K562 (cell line): ENCODE data around the gene LRFN2. TPM values are rescaled to one million over a fixed set of nuclear protein-coding genes. Genes with fewer than 3 reads are reported as not detected.

Experiments used
- CEBPB ChIP-seq: fragments of 450-650 bp; IDR thresholded peaks from 2 replicates; pipeline ENCODE4 v1.6.1; 2016; ENCODE audit warnings: missing genetic modification characterization, missing compliant biosample characterization
- GABPB2 ChIP-seq: fragments of 250-450 bp; sonication (Bioruptor Pico); conservative IDR thresholded peaks from 2 replicates; pipeline ENCODE4 v1.5.1; 2021; ENCODE audit warnings: mild to moderate bottlenecking
- KLF16 ChIP-seq: IDR thresholded peaks from 2 replicates; pipeline ENCODE4 v1.6.1; 2016; ENCODE audit warnings: antibody characterized with exemption
- MAFF ChIP-seq: IDR thresholded peaks from 2 replicates; pipeline ENCODE4 v1.6.1; 2012; ENCODE audit warnings: low read length, improper control_type of control experiment
- MAFG ChIP-seq: fragments of 450-650 bp; conservative IDR thresholded peaks from 2 replicates; pipeline ENCODE4 v1.6.1; 2016; ENCODE audit warnings: missing genetic modification characterization, missing compliant biosample characterization
- RAD21 ChIP-seq, 2 experiments: fragments of 250-450 bp in 1 of 2; fragments of 450-650 bp in 1 of 2; sonication (Bioruptor Pico) in 1 of 2; formaldehyde crosslinking in 1 of 2; IDR thresholded peaks in 1 of 2; conservative IDR thresholded peaks in 1 of 2; 2 replicates each; pipeline versions ENCODE4 v1.4.0 to v1.8.0; 2020 to 2022; ENCODE audit warnings: mild to moderate bottlenecking in 2 of 2, moderate library complexity in 1 of 2
- SMAD4 ChIP-seq: fragments of 250-450 bp; sonication (Bioruptor Pico); conservative IDR thresholded peaks from 2 replicates; pipeline ENCODE4 v1.8.0; 2021; ENCODE audit warnings: inconsistent platforms, mild to moderate bottlenecking, moderate library complexity
- STAT5A ChIP-seq: IDR thresholded peaks from 2 replicates; pipeline ENCODE4 v1.6.1; 2012; ENCODE audit warnings: low read length, inconsistent platforms, borderline replicate concordance
- polyA plus RNA-seq, 8 experiments: library from polyadenylated mRNA; depleted of rRNA in 4 of 8; stranded (reverse) in 5 of 8; unstranded in 3 of 8; fragments of >200 nt; fragmentation: Nextera tagmentation in 2 of 8; fragmentation: Illumina TruSeq in 1 of 8; extraction: Ambion mirVana in 2 of 8; extraction: Trizol in 1 of 8; gene quantifications; 2 replicates each; pipeline versions ENCODE4 v1.2.1 to v1.2.3, GENCODE V29; 2011 to 2014; ENCODE audit warnings: inconsistent platforms in 1 of 8, missing spikeins in 1 of 8
- total RNA-seq, 7 experiments: library from RNA; depleted of rRNA in 6 of 7; stranded (reverse); fragments of >200 nt in 6 of 7; fragmentation: Illumina TruSeq in 2 of 7; extraction: Trizol in 2 of 7; gene quantifications; 2 replicates each; pipeline versions ENCODE4 v1.2.1 to v1.2.3, GENCODE V29; 2011 to 2021; ENCODE audit warnings: low replicate concordance in 1 of 7
- TF ChIP-seq, protein P1 (sequence below), 2 experiments: fragments of 450-650 bp; formaldehyde crosslinking in 1 of 2; IDR thresholded peaks; 2 replicates each; pipeline versions ENCODE4 v1.4.0 to v1.6.1; 2014 to 2020; ENCODE audit warnings: mild to moderate bottlenecking in 2 of 2, borderline replicate concordance in 1 of 2, low read depth in 1 of 2
- TF ChIP-seq, protein P2 (sequence below), 3 experiments: IDR thresholded peaks in 2 of 3; conservative IDR thresholded peaks in 1 of 3; 2 replicates each; pipeline ENCODE4 v1.5.1; 2011 to 2012; ENCODE audit warnings: low read length in 3 of 3, mild to moderate bottlenecking in 3 of 3, control low read depth in 2 of 3, improper control_type of control experiment in 1 of 3, inconsistent platforms in 1 of 3, low read depth in 1 of 3, mixed read lengths in 1 of 3, moderate library complexity in 1 of 3; ENCODE audit not compliant: insufficient read depth in 2 of 3
- TF ChIP-seq, protein P3 (sequence below): fragments of 450-650 bp; IDR thresholded peaks from 2 replicates; pipeline ENCODE4 v1.6.1; 2017; ENCODE audit warnings: antibody characterized with exemption

The LRFN2 gene
- total and polyA plus RNA-seq, 9 of the 15 experiments (the other 6 are each of a cell fraction or from before 2014, with no cell fraction given), result not detected

DNA sequence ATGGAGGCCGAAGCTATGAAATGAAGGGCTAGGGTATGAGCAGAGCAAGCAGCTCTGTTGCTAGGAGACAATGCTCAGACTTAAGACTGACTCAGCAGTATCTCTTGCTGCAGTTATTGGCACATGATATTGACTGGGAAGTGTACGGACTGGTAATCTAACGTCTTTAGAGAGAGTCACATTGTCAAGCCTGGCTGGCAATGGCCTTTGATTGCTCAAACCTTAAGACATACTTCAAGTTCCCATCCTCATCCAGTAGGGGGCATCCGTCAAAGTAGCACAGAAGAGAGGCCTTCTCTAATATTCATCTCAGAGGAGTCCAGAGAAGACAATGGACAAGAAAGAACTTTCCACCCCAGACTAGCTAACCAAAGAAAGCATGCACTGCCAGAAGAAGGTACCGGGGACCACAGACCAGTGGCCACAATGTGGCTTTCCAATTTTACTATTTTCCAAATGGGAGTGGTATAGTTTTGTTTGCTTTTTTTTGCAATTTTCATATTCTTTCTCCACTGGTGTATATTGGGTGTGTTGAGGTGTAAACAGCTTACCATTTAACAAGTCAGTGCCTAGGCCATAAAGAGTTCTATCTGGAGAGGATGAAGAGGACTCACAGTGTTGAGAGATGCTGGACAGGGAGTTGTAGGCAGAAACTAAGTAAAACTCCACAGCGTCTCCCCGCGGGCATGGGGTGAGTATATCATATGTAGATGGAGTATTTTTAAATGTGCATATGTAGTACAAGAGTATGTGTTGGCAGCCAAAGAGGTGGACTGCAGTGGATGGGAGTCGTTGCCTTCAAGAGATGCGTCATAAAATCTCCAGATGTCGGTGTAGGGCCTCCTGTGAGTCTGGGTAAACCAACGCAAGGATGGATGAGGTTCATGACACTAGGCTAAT lies 36.7 kb downstream of the LRFN2 start (continued):
- TF ChIP-seq, protein P1, sequence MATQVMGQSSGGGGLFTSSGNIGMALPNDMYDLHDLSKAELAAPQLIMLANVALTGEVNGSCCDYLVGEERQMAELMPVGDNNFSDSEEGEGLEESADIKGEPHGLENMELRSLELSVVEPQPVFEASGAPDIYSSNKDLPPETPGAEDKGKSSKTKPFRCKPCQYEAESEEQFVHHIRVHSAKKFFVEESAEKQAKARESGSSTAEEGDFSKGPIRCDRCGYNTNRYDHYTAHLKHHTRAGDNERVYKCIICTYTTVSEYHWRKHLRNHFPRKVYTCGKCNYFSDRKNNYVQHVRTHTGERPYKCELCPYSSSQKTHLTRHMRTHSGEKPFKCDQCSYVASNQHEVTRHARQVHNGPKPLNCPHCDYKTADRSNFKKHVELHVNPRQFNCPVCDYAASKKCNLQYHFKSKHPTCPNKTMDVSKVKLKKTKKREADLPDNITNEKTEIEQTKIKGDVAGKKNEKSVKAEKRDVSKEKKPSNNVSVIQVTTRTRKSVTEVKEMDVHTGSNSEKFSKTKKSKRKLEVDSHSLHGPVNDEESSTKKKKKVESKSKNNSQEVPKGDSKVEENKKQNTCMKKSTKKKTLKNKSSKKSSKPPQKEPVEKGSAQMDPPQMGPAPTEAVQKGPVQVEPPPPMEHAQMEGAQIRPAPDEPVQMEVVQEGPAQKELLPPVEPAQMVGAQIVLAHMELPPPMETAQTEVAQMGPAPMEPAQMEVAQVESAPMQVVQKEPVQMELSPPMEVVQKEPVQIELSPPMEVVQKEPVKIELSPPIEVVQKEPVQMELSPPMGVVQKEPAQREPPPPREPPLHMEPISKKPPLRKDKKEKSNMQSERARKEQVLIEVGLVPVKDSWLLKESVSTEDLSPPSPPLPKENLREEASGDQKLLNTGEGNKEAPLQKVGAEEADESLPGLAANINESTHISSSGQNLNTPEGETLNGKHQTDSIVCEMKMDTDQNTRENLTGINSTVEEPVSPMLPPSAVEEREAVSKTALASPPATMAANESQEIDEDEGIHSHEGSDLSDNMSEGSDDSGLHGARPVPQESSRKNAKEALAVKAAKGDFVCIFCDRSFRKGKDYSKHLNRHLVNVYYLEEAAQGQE (IDR thresholded peaks at IDR 0.05; ENCODE audit: borderline replicate concordance), result peak; percentile 31; the same call in 1 of the 2 replicates
- TF ChIP-seq, protein P1 (CRISPR knock-in tag; IDR thresholded peaks at IDR 0.05; ENCODE audit: low read depth), result no peak
- TF ChIP-seq STAT5A (no peak), SMAD4 (CRISPR knock-in tag) (no peak), KLF16 (peak; percentile 8; the same call in 1 of the 2 replicates), MAFF (peak; percentile 27; the same call in 1 of the 2 replicates), GABPB2 (CRISPR knock-in tag) (no peak), CEBPB (tag) (peak; percentile 64), RAD21 (CRISPR knock-in tag; conservative IDR thresholded peaks at IDR 0.05 in 1 of 2, IDR thresholded peaks at IDR 0.05 in 1 of 2) (peak; percentile 43 to 65; a peak in 3 of 4 replicates), MAFG (tag) (peak; percentile 68)
- TF ChIP-seq, protein P2, sequence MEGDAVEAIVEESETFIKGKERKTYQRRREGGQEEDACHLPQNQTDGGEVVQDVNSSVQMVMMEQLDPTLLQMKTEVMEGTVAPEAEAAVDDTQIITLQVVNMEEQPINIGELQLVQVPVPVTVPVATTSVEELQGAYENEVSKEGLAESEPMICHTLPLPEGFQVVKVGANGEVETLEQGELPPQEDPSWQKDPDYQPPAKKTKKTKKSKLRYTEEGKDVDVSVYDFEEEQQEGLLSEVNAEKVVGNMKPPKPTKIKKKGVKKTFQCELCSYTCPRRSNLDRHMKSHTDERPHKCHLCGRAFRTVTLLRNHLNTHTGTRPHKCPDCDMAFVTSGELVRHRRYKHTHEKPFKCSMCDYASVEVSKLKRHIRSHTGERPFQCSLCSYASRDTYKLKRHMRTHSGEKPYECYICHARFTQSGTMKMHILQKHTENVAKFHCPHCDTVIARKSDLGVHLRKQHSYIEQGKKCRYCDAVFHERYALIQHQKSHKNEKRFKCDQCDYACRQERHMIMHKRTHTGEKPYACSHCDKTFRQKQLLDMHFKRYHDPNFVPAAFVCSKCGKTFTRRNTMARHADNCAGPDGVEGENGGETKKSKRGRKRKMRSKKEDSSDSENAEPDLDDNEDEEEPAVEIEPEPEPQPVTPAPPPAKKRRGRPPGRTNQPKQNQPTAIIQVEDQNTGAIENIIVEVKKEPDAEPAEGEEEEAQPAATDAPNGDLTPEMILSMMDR (IDR thresholded peaks at IDR 0.05 in 2 of 3, conservative IDR thresholded peaks at IDR 0.05 in 1 of 3; ENCODE audit: insufficient read depth in 2 of 3, low read depth in 1 of 3, low read length in 3 of 3), result peak; percentile 60 to 70 (median 69)
- TF ChIP-seq, protein P3, sequence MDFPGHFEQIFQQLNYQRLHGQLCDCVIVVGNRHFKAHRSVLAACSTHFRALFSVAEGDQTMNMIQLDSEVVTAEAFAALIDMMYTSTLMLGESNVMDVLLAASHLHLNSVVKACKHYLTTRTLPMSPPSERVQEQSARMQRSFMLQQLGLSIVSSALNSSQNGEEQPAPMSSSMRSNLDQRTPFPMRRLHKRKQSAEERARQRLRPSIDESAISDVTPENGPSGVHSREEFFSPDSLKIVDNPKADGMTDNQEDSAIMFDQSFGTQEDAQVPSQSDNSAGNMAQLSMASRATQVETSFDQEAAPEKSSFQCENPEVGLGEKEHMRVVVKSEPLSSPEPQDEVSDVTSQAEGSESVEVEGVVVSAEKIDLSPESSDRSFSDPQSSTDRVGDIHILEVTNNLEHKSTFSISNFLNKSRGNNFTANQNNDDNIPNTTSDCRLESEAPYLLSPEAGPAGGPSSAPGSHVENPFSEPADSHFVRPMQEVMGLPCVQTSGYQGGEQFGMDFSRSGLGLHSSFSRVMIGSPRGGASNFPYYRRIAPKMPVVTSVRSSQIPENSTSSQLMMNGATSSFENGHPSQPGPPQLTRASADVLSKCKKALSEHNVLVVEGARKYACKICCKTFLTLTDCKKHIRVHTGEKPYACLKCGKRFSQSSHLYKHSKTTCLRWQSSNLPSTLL, result no peak
